NCI-H226 (cell line): ENCODE results near the gene DNMT3B.
"Not testable (repeated sequence)": the region's sequence is repeated elsewhere in the genome, so short reads cannot be mapped to it uniquely, and the experiment has no call there.

Experiments
- DNase-seq: peaks from one replicate; pipeline ENCODE4 v3.0.0-alpha.2; 2015

The DNMT3B gene

DNA sequence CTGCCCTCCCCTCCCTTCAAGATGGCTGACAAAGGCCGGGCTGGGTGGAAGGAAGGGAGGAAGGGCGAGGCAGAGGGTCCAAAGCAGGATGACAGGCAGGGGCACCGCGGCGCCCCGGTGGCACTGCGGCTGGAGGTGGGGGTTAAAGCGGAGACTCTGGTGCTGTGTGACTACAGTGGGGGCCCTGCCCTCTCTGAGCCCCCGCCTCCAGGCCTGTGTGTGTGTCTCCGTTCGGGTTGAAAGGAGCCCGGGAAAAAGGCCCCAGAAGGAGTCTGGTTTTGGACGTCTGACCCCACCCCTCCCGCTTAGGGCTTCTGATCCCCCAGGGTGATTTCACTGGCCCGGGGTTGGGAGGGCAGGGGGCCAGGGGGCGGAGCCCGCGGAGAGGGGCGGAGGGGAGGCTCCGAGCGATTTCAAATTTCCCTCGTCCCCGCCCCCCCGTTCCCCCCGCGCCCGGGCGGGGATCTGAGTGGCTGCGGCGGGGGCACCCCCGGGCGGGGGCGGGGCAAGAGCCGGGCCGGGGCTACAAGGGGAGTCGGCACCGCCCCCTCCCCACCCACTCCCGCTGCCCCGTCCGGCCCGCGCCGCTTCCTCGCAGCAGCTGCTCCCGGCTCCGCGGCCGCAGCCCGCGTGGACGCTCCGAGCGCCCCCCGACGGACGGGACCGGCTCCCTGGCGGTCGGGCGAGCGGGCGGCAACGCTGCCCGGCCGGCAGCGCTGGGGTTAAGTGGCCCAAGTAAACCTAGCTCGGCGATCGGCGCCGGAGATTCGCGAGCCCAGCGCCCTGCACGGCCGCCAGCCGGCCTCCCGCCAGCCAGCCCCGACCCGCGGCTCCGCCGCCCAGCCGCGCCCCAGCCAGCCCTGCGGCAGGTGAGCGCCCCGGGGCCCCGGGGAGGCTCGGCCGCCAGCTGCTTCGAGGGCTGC is at the start of gene DNMT3B:
TSS of gene DNMT3B (plus strand) at position 555 of the 923 bp plus-strand sequence. CDS start 17,939 bp downstream, outside the sequence.
- DNase-seq, result peak; percentile 71

GRCh38 chr20:32718749-32719348 is 43.3 kb upstream of the DNMT3B start:
- no peak for DNase-seq

- peak; percentile 81 for DNase-seq
Observed at GRCh38 chr20:32727683-32728082, 34.5 kb upstream of the DNMT3B start.

DNA sequence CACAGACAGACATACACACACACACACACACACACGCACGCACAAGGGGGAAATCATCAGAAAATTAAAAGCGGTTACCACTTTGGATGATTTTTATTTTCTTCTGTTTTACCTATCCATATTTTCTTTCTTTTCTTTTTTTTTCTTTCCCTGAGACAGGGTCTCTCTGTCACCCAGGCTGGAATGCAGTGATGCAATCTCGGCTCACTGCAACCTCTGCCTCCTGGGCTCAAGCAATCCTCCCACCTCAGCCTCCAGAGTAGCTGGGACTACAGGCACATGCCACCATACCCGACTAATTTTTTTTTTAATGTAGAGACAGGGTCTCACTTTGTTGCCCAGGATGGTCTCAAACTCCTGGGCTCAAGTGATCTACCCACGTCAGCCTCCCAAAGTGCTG is 33.8 kb upstream of the DNMT3B start:
- not testable (repeated sequence) for DNase-seq

- DNase-seq, result not testable (repeated sequence)
Observed at GRCh38 chr20:32729334-32729733, 32.9 kb upstream of the DNMT3B start.

GRCh38 chr20:32731882-32732266 is 30.3 kb upstream of the DNMT3B start:
- DNase-seq, result no peak

- DNase-seq, result peak; percentile 57
Observed at GRCh38 chr20:32737371-32738223, 24.6 kb upstream of the DNMT3B start.

DNA sequence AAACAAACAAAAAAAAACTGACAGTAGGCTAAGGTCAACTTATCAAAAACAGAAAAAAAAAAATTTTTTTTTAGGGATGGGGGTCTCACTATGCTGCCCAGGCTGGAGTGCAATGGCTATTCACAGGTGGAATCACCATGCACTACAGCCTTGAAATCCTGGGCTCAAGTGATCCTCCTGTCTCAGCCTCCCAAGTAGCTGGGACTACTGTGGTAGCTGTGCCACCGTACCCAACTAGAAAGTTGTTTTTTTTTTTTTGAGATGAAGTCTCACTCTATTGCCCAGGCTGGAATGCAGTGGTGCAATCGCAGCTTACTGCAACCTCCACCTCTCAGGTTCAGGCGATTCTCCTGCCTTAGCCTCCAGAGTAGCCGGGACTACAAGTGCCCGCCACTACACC is 21.0 kb upstream of the DNMT3B start:
- no peak for DNase-seq

- no peak for DNase-seq
Observed at GRCh38 chr20:32742322-32743236, 19.6 kb upstream of the DNMT3B start.

GRCh38 chr20:32743237-32744112 is 18.7 kb upstream of the DNMT3B start, which contains the start of gene COMMD7:
TSS of gene COMMD7 (minus strand) at chr20:32743467. CDS start at chr20:32743391, 76 bp downstream.
- peak; percentile 43 for DNase-seq

DNA sequence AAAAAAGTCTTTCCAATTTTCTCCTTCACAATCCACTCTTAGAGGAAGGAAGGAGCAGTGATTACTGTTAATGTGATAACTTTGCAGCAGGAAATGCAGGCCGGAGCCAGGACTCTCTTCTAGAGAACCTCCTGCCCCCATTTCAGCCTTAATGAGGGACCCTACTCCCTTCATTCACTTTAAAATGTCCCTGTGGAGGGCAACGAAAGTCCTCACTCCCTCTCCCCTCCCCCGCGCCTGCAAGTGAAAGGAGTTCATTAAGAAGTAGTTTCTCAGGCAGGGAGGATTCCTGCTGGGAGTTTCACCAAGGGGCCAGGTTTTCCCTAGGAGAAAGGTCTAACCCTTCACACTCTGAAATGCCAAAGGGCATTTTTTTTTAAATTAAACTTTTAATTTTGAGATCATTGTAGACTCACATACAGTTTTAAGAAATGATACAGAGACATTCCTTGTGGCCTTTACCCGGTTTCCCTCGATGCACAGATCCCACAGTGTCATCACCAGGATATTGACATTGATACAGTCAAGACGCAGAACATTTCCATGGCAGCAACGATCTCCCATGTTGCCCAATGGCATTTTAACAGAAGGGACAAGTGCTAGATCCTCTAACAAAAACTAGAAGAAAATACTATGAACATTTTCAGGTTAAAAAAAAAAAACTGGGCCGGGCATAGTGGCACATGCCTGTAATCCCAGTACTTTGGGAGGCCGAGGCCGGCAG is 12.1 kb upstream of the DNMT3B start:
- no peak for DNase-seq

DNA sequence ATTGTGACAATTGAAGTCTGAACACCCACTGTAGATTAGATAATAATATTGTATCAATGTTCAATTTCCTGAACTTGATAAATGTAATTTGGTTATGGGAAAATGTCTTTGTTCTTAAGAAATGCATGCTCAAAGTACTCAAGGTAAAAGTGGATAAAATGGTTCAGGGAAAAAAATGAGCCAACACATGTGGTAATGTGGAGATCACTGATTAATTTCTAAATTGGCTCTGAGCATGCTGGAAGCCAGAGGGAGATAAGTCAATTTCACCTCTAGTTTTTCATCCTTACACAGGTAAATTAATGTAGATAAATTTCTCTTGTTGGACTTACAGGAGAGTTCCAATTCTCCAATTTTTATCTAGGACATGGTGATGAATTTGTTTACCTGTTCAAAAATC is 10.9 kb upstream of the DNMT3B start:
- no peak for DNase-seq

GRCh38 chr20:32751702-32752457 is 10.3 kb upstream of the DNMT3B start:
- DNase-seq, result no peak

DNA sequence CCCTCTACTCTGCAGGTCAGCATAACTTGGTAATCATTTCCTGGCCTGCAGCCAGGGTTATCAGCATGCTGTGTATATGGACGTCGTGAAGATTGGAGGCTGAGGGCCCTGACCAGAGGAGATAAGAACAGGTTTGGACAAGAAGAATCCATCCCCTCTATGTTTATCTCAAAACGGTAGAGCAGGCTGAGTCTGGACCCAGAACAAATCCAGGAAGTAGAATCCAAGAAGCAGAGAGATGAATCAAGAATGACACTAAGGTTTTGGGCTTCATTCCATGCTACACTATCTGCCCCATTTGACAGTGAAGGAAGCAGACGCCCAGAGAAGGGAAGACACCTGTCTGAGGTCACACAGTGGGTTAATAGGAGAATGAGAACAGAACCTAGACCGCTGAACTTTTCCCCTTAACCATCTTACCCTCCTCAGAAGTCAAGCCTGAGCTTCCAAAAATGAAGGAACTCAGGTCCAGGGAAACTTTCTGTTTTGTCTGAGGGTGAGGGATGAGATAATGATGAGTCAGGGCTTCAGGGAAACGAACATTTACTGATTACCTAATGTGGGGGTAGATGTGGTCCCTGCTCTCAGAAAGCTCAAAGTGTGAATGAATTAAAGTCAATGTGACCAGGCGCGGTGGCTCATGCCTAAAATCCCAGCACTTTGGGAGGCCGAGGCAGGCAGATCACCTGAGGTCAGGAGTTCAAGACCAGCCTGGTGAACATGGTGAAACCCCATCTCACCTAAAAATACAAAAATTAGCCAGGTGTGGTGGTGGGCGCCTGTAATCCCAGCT is 9.5 kb upstream of the DNMT3B start:
- peak; percentile 73 for DNase-seq

DNA sequence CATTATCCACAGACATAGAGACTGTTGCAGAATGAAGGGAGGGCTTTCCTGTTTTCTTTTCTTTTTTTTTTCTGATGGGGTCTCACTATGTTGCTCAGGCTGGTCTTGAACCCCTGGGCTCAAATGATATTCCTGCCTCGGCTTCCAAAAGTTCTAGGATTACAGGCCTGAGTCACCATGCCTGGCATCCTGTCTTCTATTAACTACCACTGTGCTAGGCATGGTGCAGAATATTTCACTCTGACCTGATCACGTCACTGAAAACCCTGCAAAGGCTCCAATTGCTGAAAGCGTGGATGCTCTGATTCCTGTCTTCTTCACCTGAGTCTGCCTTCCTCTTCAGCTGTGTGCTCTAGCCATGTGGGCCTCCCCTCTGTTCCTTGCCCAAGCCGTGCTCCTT is 8.5 kb upstream of the DNMT3B start:
- no peak for DNase-seq

DNA sequence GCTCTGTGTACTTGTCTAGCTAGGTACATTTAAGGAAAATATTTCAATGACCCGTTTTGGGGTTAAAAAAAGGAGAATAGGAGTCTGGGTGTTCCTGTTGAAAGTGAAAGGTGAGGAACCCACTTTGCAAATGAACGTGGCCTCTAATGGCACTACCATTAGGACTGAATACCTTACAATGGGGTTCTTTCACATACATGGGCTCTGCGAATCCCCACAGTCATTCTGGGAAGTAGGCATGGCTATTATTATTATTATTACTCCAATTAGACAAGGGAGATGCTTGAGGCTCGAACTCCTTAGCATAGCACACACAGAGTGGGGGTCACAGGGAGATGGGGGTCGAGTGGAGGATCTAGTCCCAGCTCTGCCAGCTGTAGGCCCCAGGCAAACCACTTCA is 6.0 kb upstream of the DNMT3B start:
- DNase-seq, result no peak

- no peak for DNase-seq
Observed at GRCh38 chr20:32761417-32761830, 761 bp upstream of the DNMT3B start.

DNA sequence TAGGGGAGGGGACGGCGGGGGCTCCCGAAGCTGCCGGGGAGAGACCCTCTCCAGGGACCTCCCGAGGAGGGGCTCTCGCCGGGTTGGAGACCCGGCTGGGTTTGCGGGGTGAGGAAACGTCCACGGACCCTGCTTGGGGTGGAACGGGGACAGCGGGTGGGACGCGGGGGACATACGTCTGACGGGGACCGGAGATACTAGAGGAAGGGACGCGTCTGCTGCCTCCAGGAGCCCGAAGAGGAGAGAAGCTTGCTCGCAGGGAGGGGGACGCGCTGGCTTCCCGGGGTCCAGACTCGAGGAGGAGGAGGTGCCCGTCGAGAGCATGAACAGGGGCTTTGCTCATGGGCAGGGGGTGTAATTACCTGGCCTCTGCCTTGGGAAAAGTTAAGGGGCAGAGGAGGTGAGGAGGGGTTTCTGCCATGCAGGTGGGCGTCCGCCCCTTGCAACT is 593 bp downstream of the DNMT3B start:
- no peak for DNase-seq
